ENCODE measurements around the gene EDN2.

The EDN2 gene

GRCh38 chr1:41461790-41462679 is 22.4 kb downstream of the EDN2 start:
- DNase-seq, result no peak

- DNase-seq, result peak; percentile 45
Measured at GRCh38 chr1:41456847-41457540, 27.5 kb downstream of the EDN2 start.

- DNase-seq, result peak; percentile 71
Measured at GRCh38 chr1:41455479-41456332, 28.8 kb downstream of the EDN2 start.

- DNase-seq, result peak; percentile 15
Measured at GRCh38 chr1:41454406-41454805, 30.1 kb downstream of the EDN2 start.

GRCh38 chr1:41452704-41453290 is 31.7 kb downstream of the EDN2 start:
- DNase-seq, result no peak

GRCh38 chr1:41450747-41451285 is 33.7 kb downstream of the EDN2 start:
- no peak for DNase-seq

GRCh38 chr1:41449326-41449921 is 35.1 kb downstream of the EDN2 start:
- DNase-seq, result no peak

- DNase-seq, result no peak
Measured at GRCh38 chr1:41448821-41449220, 35.7 kb downstream of the EDN2 start.

GRCh38 chr1:41447995-41448770 is 36.3 kb downstream of the EDN2 start:
- peak; percentile 56 for DNase-seq

- no peak for DNase-seq
Measured at GRCh38 chr1:41446851-41447610, 37.5 kb downstream of the EDN2 start.

- DNase-seq, result no peak
Measured at GRCh38 chr1:41444785-41445184, 39.7 kb downstream of the EDN2 start.

- no peak for DNase-seq
Measured at GRCh38 chr1:41444246-41444645, 40.2 kb downstream of the EDN2 start.

- no peak for DNase-seq
Measured at GRCh38 chr1:41442697-41443251, 41.7 kb downstream of the EDN2 start.

GRCh38 chr1:41440321-41441085 is 44.0 kb downstream of the EDN2 start:
- DNase-seq, result no peak

- DNase-seq, result no peak
Measured at GRCh38 chr1:41439234-41439633, 45.2 kb downstream of the EDN2 start.

GRCh38 chr1:41438711-41439110 is 45.8 kb downstream of the EDN2 start:
- no peak for DNase-seq

- no peak for DNase-seq
Measured at GRCh38 chr1:41437011-41437355, 47.5 kb downstream of the EDN2 start.

GRCh38 chr1:41436281-41437010 is 48.0 kb downstream of the EDN2 start:
- DNase-seq, result no peak

All from fibroblast of skin of right biceps (primary cell).